HG03354 (cell line): ENCODE results near the gene SUSD2.
"Not testable (repeated sequence)": the region's sequence is repeated elsewhere in the genome, so short reads cannot be mapped to it uniquely, and the experiment has no call there.

Source experiments
- ATAC-seq: cut with Tn5 transposase; IDR thresholded peaks from one replicate; pipeline ENCODE4 v1.9.1; 2021; ENCODE audit warnings: mild to moderate bottlenecking; ENCODE audit not compliant: unreplicated experiment, poor library complexity, severe bottlenecking

SUSD2 gene

DNA sequence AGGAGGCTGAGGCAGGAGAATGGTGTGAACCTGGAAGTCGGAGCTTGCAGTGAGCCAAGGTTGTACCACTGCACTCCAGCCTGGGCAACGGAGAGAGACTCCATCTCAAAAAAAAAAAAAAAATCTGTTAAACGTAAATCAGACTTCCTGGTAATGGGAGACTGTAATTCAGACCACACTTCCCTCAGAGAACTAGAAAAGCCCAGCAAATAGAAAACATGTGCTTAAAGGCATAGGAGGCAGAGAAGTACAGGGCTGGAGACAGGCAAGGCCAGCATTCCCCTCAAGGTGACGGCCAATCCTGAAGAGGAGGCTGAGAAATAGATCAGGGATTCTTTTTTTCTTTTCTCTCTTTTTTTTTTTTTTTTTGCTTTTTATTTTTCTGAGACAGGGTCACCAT is 55.4 kb downstream of the SUSD2 start:
- no peak for ATAC-seq

DNA sequence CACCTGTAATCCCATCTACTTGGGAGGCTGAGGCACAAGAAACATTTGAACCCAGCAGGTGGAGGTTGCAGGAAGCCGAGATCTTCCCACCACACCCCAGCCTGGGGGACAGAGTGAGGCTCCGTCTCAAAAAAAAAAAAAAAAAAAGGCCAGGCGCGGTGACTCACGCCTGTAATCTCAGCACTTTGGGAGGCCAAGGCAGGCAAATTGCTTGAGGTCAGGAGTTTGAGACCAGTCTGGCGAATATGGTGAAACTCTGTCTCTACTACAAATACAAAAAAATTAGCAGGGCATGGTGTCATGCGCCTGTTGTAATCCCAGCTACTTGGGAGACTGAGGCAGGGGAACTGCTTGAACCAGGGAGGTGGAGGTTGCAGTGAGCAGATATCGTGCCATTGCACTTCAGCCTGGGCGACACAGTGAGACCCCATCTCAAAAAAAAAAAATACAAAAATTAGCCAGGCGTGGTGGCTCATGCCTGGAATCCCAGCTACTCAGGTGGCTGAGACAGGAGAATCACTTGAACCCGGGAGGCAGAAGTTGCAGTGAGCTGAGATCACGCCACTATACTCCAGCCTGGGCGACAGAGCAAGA is 56.9 kb downstream of the SUSD2 start:
- ATAC-seq, result not testable (repeated sequence)
